SK-N-SH (cell line): ENCODE results near the gene OGDH. TPM values are rescaled to one million over a fixed set of nuclear protein-coding genes. Genes with fewer than 3 reads are reported as not detected.

Experiments used
- CTCF ChIA-PET: fragments of 300-600, 350-600 bp; formaldehyde crosslinking; extraction: SDS; loops from one replicate; lab custom pipeline; 2021; lab: Yijun Ruan, JAX
- POLR2A ChIA-PET: fragments of 350-600 bp; sonication (Branson Sonifier 250); formaldehyde crosslinking; extraction: SDS; loops from one replicate; lab custom pipeline; 2020; ENCODE audit warnings: antibody characterized with exemption, inconsistent platforms; lab: Yijun Ruan, JAX
- DNase-seq: peaks from one replicate; pipeline ENCODE4 v3.0.0; 2012
- H2AFZ ChIP-seq: fragments of 200-600 bp; sonication (generic); 2 replicates; pipeline ENCODE4 v1.8.1; 2016; ENCODE audit warnings: antibody characterized with exemption, mild to moderate bottlenecking, low read depth
- H3F3A ChIP-seq: fragments of 200-600 bp; sonication (generic); replicated peaks from 2 replicates; pipeline ENCODE3; 2016; ENCODE audit warnings: antibody characterized with exemption, mild to moderate bottlenecking; ENCODE audit not compliant: insufficient read depth
- H3K27ac ChIP-seq, 2 experiments: fragments of 200-500 bp in 1 of 2; fragments of 200-600 bp in 1 of 2; sonication (Bioruptor generic) in 1 of 2; sonication (generic), shearing (Covaris generic) in 1 of 2; 2 replicates each; pipeline versions ENCODE4 v1.5.1 to v1.6.1; 2014 to 2016; ENCODE audit warnings: low read depth in 2 of 2, inconsistent platforms in 1 of 2, low read length in 1 of 2, mild to moderate bottlenecking in 1 of 2, mixed read lengths in 1 of 2
- H3K27me3 ChIP-seq: fragments of 200-600 bp; sonication (generic), shearing (Covaris generic); 2 replicates; pipeline ENCODE4 v1.6.1; 2016; ENCODE audit warnings: mixed run types; ENCODE audit not compliant: insufficient read depth
- H3K36me3 ChIP-seq, 2 experiments: fragments of 200-500 bp in 1 of 2; fragments of 200-600 bp in 1 of 2; sonication (Bioruptor generic) in 1 of 2; sonication (generic) in 1 of 2; replicated peaks in 1 of 2; 2 replicates each; pipeline versions ENCODE3 to v1.5.1; 2014 to 2016; ENCODE audit warnings: low read length in 1 of 2, mild to moderate bottlenecking in 1 of 2; ENCODE audit not compliant: insufficient read depth in 2 of 2, control insufficient read depth in 1 of 2
- H3K4me1 ChIP-seq, 2 experiments: fragments of 200-500 bp in 1 of 2; fragments of 200-600 bp in 1 of 2; sonication (Bioruptor generic) in 1 of 2; sonication (generic), shearing (Covaris generic) in 1 of 2; 2 replicates each; pipeline versions ENCODE4 v1.5.1 to v1.6.1; 2014 to 2016; ENCODE audit warnings: low read depth in 1 of 2, low read length in 1 of 2, mixed run types in 1 of 2; ENCODE audit not compliant: insufficient read depth in 2 of 2, control insufficient read depth in 1 of 2
- H3K4me2 ChIP-seq: fragments of 200-600 bp; sonication (generic), shearing (Covaris generic); 2 replicates; pipeline ENCODE4 v1.6.1; 2017; ENCODE audit warnings: mixed run types
- H3K4me3 ChIP-seq, 2 experiments: fragments of 200-500 bp in 1 of 2; fragments of 200-600 bp in 1 of 2; sonication (Bioruptor generic) in 1 of 2; sonication (generic), shearing (Covaris generic) in 1 of 2; 2 replicates each; pipeline versions ENCODE4 v1.5.1 to v1.8.1; 2014 to 2016; ENCODE audit warnings: low read depth in 2 of 2, inconsistent platforms in 1 of 2, low read length in 1 of 2, mild to moderate bottlenecking in 1 of 2, mixed read lengths in 1 of 2, moderate library complexity in 1 of 2
- H3K79me2 ChIP-seq: fragments of 200-600 bp; sonication (generic); 2 replicates; pipeline ENCODE4 v1.8.1; 2017; ENCODE audit warnings: mild to moderate bottlenecking; ENCODE audit not compliant: insufficient read depth
- H3K9ac ChIP-seq: fragments of 200-600 bp; sonication (generic); 2 replicates; pipeline ENCODE4 v1.6.1; 2017; ENCODE audit warnings: mixed run types
- H3K9me2 ChIP-seq: fragments of 200-600 bp; sonication (generic); 2 replicates; pipeline ENCODE4 v1.6.1; 2017; ENCODE audit warnings: mixed run types
- H3K9me3 ChIP-seq: fragments of 200-600 bp; sonication (generic); 2 replicates; pipeline ENCODE4 v1.6.1; 2017; ENCODE audit warnings: mixed run types, mild to moderate bottlenecking, moderate library complexity
- H4K20me1 ChIP-seq: fragments of 200-600 bp; sonication (generic); 2 replicates; pipeline ENCODE4 v1.6.1; 2017; ENCODE audit warnings: mild to moderate bottlenecking, mixed run types; ENCODE audit not compliant: insufficient read depth
- CHD2 ChIP-seq: fragments of 150-350 bp; IDR thresholded peaks from 2 replicates; pipeline ENCODE4 v1.6.1; 2018; ENCODE audit warnings: low read length; ENCODE audit not compliant: partially characterized antibody
- ELF1 ChIP-seq: IDR thresholded peaks from 2 replicates; pipeline ENCODE4 v1.4.0; 2012
- EP300 ChIP-seq, 2 experiments: IDR thresholded peaks; 2 replicates each; pipeline versions ENCODE4 v1.4.0 to v1.6.1; 2012; ENCODE audit warnings: borderline replicate concordance in 1 of 2, low read depth in 1 of 2, low read length in 1 of 2
- EZH2phosphoT487 ChIP-seq: fragments of 200-600 bp; sonication (generic); IDR thresholded peaks from 2 replicates; pipeline ENCODE4 v1.6.1; 2017; ENCODE audit warnings: low read depth, mixed run types, mild to moderate bottlenecking, antibody characterized with exemption, moderate library complexity, borderline replicate concordance
- FOSL2 ChIP-seq: IDR thresholded peaks from 2 replicates; pipeline ENCODE4 v1.4.0; 2012; ENCODE audit warnings: low read depth, mild to moderate bottlenecking, moderate library complexity, borderline replicate concordance
- FOXM1 ChIP-seq: IDR thresholded peaks from 2 replicates; pipeline ENCODE4 v1.4.0; 2012; ENCODE audit warnings: low read depth, mild to moderate bottlenecking
- GABPA ChIP-seq: IDR thresholded peaks from 2 replicates; pipeline ENCODE4 v1.4.0; 2012; ENCODE audit warnings: low read depth, mild to moderate bottlenecking
- GATA2 ChIP-seq: sonication (generic); formaldehyde crosslinking; IDR thresholded peaks from 2 replicates; pipeline ENCODE4 v1.5.0; 2020; ENCODE audit warnings: mild to moderate bottlenecking, missing genetic modification reagents
- IRF3 ChIP-seq: fragments of 150-350 bp; IDR thresholded peaks from 2 replicates; pipeline ENCODE4 v1.6.1; 2016; ENCODE audit warnings: mild to moderate bottlenecking, low read depth, low read length
- JUND ChIP-seq: IDR thresholded peaks from 2 replicates; pipeline ENCODE4 v1.4.0; 2012
- MXI1 ChIP-seq: IDR thresholded peaks from 2 replicates; pipeline ENCODE4 v1.6.1; 2012; ENCODE audit warnings: mild to moderate bottlenecking, low read depth, low read length, improper control_type of control experiment
- NRF1 ChIP-seq: IDR thresholded peaks from 2 replicates; pipeline ENCODE4 v1.6.1; 2012; ENCODE audit warnings: low read depth, mild to moderate bottlenecking, low read length
- REST ChIP-seq: IDR thresholded peaks from 2 replicates; pipeline ENCODE4 v1.6.1; 2012; ENCODE audit warnings: mild to moderate bottlenecking, low read depth, low read length, moderate library complexity
- RFX5 ChIP-seq: IDR thresholded peaks from 2 replicates; pipeline ENCODE4 v1.6.1; 2012; ENCODE audit warnings: mild to moderate bottlenecking, improper control_type of control experiment, low read length
- SMC3 ChIP-seq: IDR thresholded peaks from 2 replicates; pipeline ENCODE4 v1.6.1; 2012; ENCODE audit warnings: low read depth, low read length, improper control_type of control experiment
- TCF12 ChIP-seq: IDR thresholded peaks from 2 replicates; pipeline ENCODE4 v1.4.0; 2012
- YY1 ChIP-seq: IDR thresholded peaks from 2 replicates; pipeline ENCODE4 v1.4.0; 2012; ENCODE audit warnings: low read depth, mild to moderate bottlenecking
- ZBTB33 ChIP-seq: IDR thresholded peaks from 2 replicates; pipeline ENCODE4 v1.4.0; 2012; ENCODE audit warnings: low read depth, borderline replicate concordance
- WGBS: methylation state at CpG from one replicate; pipeline ENCODE4 v1.1.6; 2017; ENCODE audit warnings: low lambda C conversion rate; 5-methylcytosine and 5-hydroxymethylcytosine counted together
- polyA plus RNA-seq, 3 experiments: library from polyadenylated mRNA; depleted of rRNA; stranded (reverse); fragments of >200 nt; gene quantifications; 2 replicates each; pipeline ENCODE4 v1.2.3, GENCODE V29; 2012
- TF ChIP-seq, protein P1 (sequence below): IDR thresholded peaks from 2 replicates; pipeline ENCODE4; 2012

Gene OGDH
- polyA plus RNA-seq, 1 of the 3 experiments (the other 2 are of a cell fraction), result 69.4 TPM

GRCh38 chr7:44621750-44622103 is 15.3 kb downstream of the OGDH start:
- POLR2A ChIA-PET, result no interaction called here
- WGBS, result 96% methylated on average over 5 of the region's 5 CpGs
- no peak overlapping the region for H3K4me3 ChIP-seq
- peaks cover 80% of the 10 kb centered on the region for H3K79me2 ChIP-seq
- H3K4me2 ChIP-seq, result no peak overlapping the region
- H3K27ac ChIP-seq, result no peak overlapping the region
- H3K9me2 ChIP-seq, result no peaks in the 10 kb centered on the region
- H3K4me1 ChIP-seq, result peaks cover 3 to 9% of the 10 kb centered on the region in 2 experiments; a peak in 3 of 4 replicates
- CTCF ChIA-PET, result no interaction called here
- H3K9me3 ChIP-seq, result no peaks in the 10 kb centered on the region
- DNase-seq, result no peak
- no peak overlapping the region for H3K9ac ChIP-seq
- 0 out of 2 replicates have a peak, but pooled peaks cover 9% of the 10 kb centered on the region for H4K20me1 ChIP-seq
- H3F3A ChIP-seq, result peaks cover 13% of the 10 kb centered on the region
- H3K27me3 ChIP-seq, result no peaks in the 10 kb centered on the region
- H2AFZ ChIP-seq, result no peak overlapping the region
- no peak for TF ChIP-seq EP300 (IDR thresholded peaks at IDR 0.05; ENCODE audit: borderline replicate concordance in 1 of 2, low read depth in 1 of 2, low read length in 1 of 2)
- TF ChIP-seq CHD2, result no peak
- no peak for TF ChIP-seq IRF3
- TF ChIP-seq GATA2 (CRISPR knock-in tag), result no peak
- TF ChIP-seq ELF1, result no peak
- no peak for TF ChIP-seq SMC3
- no peak for TF ChIP-seq YY1
- TF ChIP-seq, protein P1, sequence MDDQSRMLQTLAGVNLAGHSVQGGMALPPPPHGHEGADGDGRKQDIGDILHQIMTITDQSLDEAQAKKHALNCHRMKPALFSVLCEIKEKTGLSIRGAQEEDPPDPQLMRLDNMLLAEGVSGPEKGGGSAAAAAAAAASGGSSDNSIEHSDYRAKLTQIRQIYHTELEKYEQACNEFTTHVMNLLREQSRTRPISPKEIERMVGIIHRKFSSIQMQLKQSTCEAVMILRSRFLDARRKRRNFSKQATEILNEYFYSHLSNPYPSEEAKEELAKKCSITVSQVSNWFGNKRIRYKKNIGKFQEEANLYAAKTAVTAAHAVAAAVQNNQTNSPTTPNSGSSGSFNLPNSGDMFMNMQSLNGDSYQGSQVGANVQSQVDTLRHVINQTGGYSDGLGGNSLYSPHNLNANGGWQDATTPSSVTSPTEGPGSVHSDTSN, result no peak
- TF ChIP-seq MXI1, result no peak
- no peak for TF ChIP-seq FOSL2
- TF ChIP-seq FOXM1, result no peak
- no peak for TF ChIP-seq JUND
- TF ChIP-seq ZBTB33, result no peak
- TF ChIP-seq NRF1, result no peak
- TF ChIP-seq REST, result no peak
- TF ChIP-seq RFX5, result no peak
- TF ChIP-seq TCF12, result no peak
- no peak for TF ChIP-seq EZH2phosphoT487
- no peak for TF ChIP-seq GABPA
- peaks cover 10 to 12% of the 10 kb centered on the region in 2 experiments for H3K36me3 ChIP-seq
